Tibial nerve (tissue), 4 donors: ENCODE results near the gene CD24. TPM values are rescaled to one million over a fixed set of nuclear protein-coding genes. Genes with fewer than 3 reads are reported as not detected.

ENCODE experiments used
- DNase-seq, 2 donors: peaks; one replicate each; pipeline ENCODE4 v3.0.0-alpha.2; 2019; ENCODE audit warnings: low spot score in 2 of 2
- H3K27ac ChIP-seq, 4 donors: fragments of 200-600 bp; sonication (generic) in 3 of 4; one replicate each; pipeline ENCODE4 v1.5.1; 2017 to 2019; ENCODE audit warnings: mild to moderate bottlenecking in 1 of 4
- H3K27me3 ChIP-seq, 2 donors: fragments of 200-600 bp; sonication (generic) in 1 of 2; one replicate each; pipeline versions ENCODE4 v1.5.1 to v1.6.0; 2017 to 2019
- H3K36me3 ChIP-seq, 3 donors: fragments of 200-600 bp; sonication (generic); one replicate each; pipeline ENCODE4 v1.5.1; 2018 to 2019
- H3K4me1 ChIP-seq, 4 donors: fragments of 200-600 bp; sonication (generic) in 3 of 4; one replicate each; pipeline ENCODE4 v1.5.1; 2017 to 2019
- H3K4me3 ChIP-seq, 4 donors: fragments of 200-600 bp; sonication (generic) in 3 of 4; one replicate each; pipeline ENCODE4 v1.5.1; 2017 to 2019; ENCODE audit warnings: mild to moderate bottlenecking in 1 of 4, moderate library complexity in 1 of 4
- H3K9me3 ChIP-seq, 4 donors: fragments of 200-600 bp; sonication (generic) in 3 of 4; one replicate each; pipeline ENCODE4 v1.5.1; 2017 to 2019
- EP300 ChIP-seq, 2 donors: sonication (generic); formaldehyde crosslinking; IDR thresholded peaks; one replicate each; pipeline ENCODE4 v1.6.1; 2017; ENCODE audit warnings: antibody characterized with exemption in 2 of 2, mild to moderate bottlenecking in 1 of 2
- POLR2A ChIP-seq, 2 donors: fragments of 450-650 bp; IDR thresholded peaks; one replicate each; pipeline ENCODE4 v1.6.1; 2017; ENCODE audit warnings: antibody characterized with exemption in 2 of 2, mild to moderate bottlenecking in 2 of 2, moderate library complexity in 2 of 2
- WGBS, 2 donors: methylation state at CpG; one replicate each; pipeline ENCODE4 v1.1.5; 2018; 5-methylcytosine and 5-hydroxymethylcytosine counted together
- total RNA-seq, 4 donors: library from RNA; depleted of rRNA; stranded (reverse); fragments of >200 nt; gene quantifications; one replicate each; pipeline ENCODE4 v1.1.0, GENCODE V29; 2016
- TF ChIP-seq, protein P1 (sequence below), 5 experiments: fragments of 200-600 bp in 3 of 5; fragments of 450-650 bp in 2 of 5; sonication (generic) in 3 of 5; IDR thresholded peaks; one replicate each; pipeline ENCODE4 v1.5.1; 2016 to 2019; ENCODE audit warnings: antibody characterized with exemption in 5 of 5, mild to moderate bottlenecking in 3 of 5, moderate library complexity in 2 of 5

The CD24 gene
- total RNA-seq, 4 donors from 2014 or later, result 0.66 to 5.9 (median 2.4) TPM; not detected in 1

- H3K27me3 ChIP-seq, result peaks cover 0 to 7% of the 10 kb centered on the region in 2 donors
- 82 to 84% methylated on average over 4 of the region's 4 CpGs for WGBS, 2 donors
Observed at GRCh38 chr6:106963544-106963943, 11.0 kb downstream of the CD24 start.

DNA sequence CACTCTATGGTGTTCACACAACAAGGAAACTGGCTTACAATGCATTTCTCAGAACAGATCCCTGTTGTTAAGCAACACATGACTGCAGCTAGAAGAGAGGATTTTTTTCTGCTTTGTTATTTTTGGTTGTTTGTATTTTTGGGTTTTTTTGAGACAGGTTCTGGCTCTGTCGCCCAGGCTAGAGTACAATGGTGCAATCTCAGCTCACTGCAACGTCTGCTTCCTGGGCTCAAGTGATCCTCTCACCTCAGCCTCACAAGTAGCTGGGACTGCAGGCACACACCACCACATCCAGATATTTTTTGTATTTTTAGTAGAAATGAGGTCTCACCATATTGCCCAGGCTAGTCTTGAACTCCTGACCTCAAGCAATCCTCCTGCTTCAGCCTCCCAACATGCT lies 12.7 kb downstream of the CD24 start:
- WGBS, 2 donors, result 48 to 65% methylated on average over 2 of the region's 2 CpGs
- H3K9me3 ChIP-seq, result peaks cover 0 to 3% (median 0%) of the 10 kb centered on the region in 4 donors
- H3K4me1 ChIP-seq, result no peaks in the 10 kb centered on the region

More at GRCh38 chr6:106963544-106963943, 11.0 kb downstream of the CD24 start:
- no peaks in the 10 kb centered on the region for H3K4me1 ChIP-seq
- no peaks in the 10 kb centered on the region for H3K36me3 ChIP-seq
- H3K27ac ChIP-seq, result no peak overlapping the region
- H3K9me3 ChIP-seq, result no peaks in the 10 kb centered on the region
- H3K4me3 ChIP-seq, result no peak overlapping the region
- TF ChIP-seq POLR2A (IDR thresholded peaks at IDR 0.05), result no peak
- TF ChIP-seq, protein P1, sequence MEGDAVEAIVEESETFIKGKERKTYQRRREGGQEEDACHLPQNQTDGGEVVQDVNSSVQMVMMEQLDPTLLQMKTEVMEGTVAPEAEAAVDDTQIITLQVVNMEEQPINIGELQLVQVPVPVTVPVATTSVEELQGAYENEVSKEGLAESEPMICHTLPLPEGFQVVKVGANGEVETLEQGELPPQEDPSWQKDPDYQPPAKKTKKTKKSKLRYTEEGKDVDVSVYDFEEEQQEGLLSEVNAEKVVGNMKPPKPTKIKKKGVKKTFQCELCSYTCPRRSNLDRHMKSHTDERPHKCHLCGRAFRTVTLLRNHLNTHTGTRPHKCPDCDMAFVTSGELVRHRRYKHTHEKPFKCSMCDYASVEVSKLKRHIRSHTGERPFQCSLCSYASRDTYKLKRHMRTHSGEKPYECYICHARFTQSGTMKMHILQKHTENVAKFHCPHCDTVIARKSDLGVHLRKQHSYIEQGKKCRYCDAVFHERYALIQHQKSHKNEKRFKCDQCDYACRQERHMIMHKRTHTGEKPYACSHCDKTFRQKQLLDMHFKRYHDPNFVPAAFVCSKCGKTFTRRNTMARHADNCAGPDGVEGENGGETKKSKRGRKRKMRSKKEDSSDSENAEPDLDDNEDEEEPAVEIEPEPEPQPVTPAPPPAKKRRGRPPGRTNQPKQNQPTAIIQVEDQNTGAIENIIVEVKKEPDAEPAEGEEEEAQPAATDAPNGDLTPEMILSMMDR (IDR thresholded peaks at IDR 0.05), result no peak
- TF ChIP-seq EP300 (IDR thresholded peaks at IDR 0.05), result no peak
- DNase-seq, result no peak

GRCh38 chr6:106961136-106961535 lies 13.4 kb downstream of the CD24 start:
- DNase-seq, result no peak
- Histone ChIP-seq H3K9me3 (peaks cover 0 to 3% (median 0%) of the 10 kb centered on the region in 4 donors), H3K4me3 (no peak overlapping the region), H3K27ac (no peak overlapping the region), H3K27me3 (peaks cover 0 to under 1% of the 10 kb centered on the region in 2 donors), H3K36me3 (no peaks in the 10 kb centered on the region), H3K4me1 (no peaks in the 10 kb centered on the region)
- WGBS, 2 donors, result 76 to 80% methylated on average over 3 of the region's 3 CpGs
- no peak for TF ChIP-seq EP300 (IDR thresholded peaks at IDR 0.05)
- no peak for TF ChIP-seq POLR2A (IDR thresholded peaks at IDR 0.05)
- TF ChIP-seq, protein P1 (IDR thresholded peaks at IDR 0.05), result no peak

More for the DNA sequence above, 12.7 kb downstream of the CD24 start:
- no peak overlapping the region for H3K27ac ChIP-seq
- TF ChIP-seq EP300 (IDR thresholded peaks at IDR 0.05) (no peak), POLR2A (IDR thresholded peaks at IDR 0.05) (no peak)
- TF ChIP-seq, protein P1 (IDR thresholded peaks at IDR 0.05), result no peak
- peaks cover 0 to 7% of the 10 kb centered on the region in 2 donors for H3K27me3 ChIP-seq
- H3K36me3 ChIP-seq, result no peaks in the 10 kb centered on the region
- no peak for DNase-seq
- H3K4me3 ChIP-seq, result no peak overlapping the region

DNA sequence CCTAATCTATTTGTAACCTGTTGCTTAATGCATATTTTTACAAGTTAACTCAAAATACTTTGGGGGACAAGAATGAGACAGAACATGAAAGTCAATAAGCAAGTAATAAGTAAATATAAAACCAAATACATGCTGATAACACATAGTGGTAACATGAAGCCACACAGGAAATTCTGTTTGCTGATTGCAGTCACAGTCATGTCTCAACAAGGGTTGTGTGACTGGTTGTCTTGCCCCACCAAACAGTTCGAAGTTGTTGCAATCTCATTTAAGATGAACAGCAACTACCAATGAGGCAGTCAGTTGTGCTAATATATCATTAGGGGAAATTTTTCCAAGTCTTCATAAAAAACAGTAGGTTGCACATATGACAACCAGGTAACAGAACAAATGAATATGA lies 14.5 kb downstream of the CD24 start:
- no peaks in the 10 kb centered on the region for H3K36me3 ChIP-seq
- no peaks in the 10 kb centered on the region for H3K27me3 ChIP-seq
- 94 to 97% methylated on average over 1 of the region's 1 CpG for WGBS, 2 donors
- no peak overlapping the region for H3K27ac ChIP-seq
- H3K4me3 ChIP-seq, result no peak overlapping the region
- TF ChIP-seq EP300 (IDR thresholded peaks at IDR 0.05) (no peak), POLR2A (IDR thresholded peaks at IDR 0.05) (no peak)
- TF ChIP-seq, protein P1 (IDR thresholded peaks at IDR 0.05), result no peak
- DNase-seq, result no peak
- H3K4me1 ChIP-seq, result no peaks in the 10 kb centered on the region
- peaks cover 0 to 3% (median 0%) of the 10 kb centered on the region in 4 donors for H3K9me3 ChIP-seq

- 55 to 62% methylated on average over 9 of the region's 9 CpGs for WGBS, 2 donors
- no peak for DNase-seq
- H3K9me3 ChIP-seq, result no peaks in the 10 kb centered on the region
Observed at GRCh38 chr6:106939848-106940247, 34.7 kb downstream of the CD24 start.

More at GRCh38 chr6:106939848-106940247, 34.7 kb downstream of the CD24 start:
- no peaks in the 10 kb centered on the region for H3K27me3 ChIP-seq
- H3K27ac ChIP-seq, result no peak overlapping the region
- H3K4me3 ChIP-seq, result no peak overlapping the region
- H3K4me1 ChIP-seq, result no peaks in the 10 kb centered on the region
- TF ChIP-seq, protein P1 (IDR thresholded peaks at IDR 0.05), result no peak
- TF ChIP-seq POLR2A (IDR thresholded peaks at IDR 0.05) (no peak), EP300 (IDR thresholded peaks at IDR 0.05) (no peak)
- H3K36me3 ChIP-seq, result no peaks in the 10 kb centered on the region
